M059J (cell line): ENCODE measurements around the gene LRIG1. TPM values are rescaled to one million over a fixed set of nuclear protein-coding genes. Genes with fewer than 3 reads are reported as not detected.

Source experiments
- DNase-seq: peaks from one replicate; pipeline ENCODE4 v3.0.0-alpha.2; 2012; ENCODE audit warnings: low read depth
- total RNA-seq: library from RNA; depleted of rRNA; stranded (reverse); fragments of >200 nt; shearing (Covaris generic); gene quantifications from 2 replicates; pipeline ENCODE4 v1.2.3, GENCODE V29; 2014

Gene LRIG1
- total RNA-seq, 1 experiment from 2014 or later = 10.0 TPM

DNA sequence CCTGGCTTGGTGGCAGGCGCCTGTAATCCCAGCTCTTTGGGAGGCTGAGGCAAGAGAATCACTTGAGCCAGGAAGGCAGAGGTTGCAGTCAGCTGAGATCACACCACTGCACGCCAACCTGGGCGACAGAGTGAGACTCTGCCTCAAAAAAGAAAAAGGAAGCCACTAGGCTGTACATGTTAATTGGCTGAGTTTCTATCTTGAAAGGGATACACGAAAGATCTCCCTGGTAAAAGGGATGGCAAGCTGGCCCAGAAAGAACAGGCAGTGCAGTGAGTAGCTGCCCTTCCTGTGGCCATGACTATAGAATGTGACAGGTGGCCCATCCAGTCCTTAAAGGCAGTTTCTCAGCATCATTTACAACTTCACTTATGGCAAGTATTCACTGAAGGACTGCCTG, 12.3 kb downstream of the LRIG1 start:
- DNase-seq = no peak

DNA sequence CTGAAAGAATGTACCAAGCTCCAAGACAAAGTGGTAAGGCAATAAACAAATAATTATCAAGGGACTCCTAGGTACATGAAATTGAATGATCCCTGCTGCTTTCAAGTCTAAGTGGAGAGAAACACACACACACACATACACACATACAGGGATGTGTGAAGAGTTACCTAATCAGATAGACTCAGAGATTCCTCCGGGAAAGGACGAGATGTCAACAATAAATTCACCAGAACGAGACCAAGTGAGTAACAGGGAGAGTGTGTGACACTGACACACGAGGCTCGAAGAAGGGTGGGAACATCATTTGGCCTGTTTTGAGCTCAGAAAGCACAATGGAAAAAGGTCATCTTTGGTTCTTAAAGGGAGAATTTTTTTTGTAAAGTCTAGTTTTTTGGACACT, 13.4 kb downstream of the LRIG1 start:
- DNase-seq = no peak

DNA sequence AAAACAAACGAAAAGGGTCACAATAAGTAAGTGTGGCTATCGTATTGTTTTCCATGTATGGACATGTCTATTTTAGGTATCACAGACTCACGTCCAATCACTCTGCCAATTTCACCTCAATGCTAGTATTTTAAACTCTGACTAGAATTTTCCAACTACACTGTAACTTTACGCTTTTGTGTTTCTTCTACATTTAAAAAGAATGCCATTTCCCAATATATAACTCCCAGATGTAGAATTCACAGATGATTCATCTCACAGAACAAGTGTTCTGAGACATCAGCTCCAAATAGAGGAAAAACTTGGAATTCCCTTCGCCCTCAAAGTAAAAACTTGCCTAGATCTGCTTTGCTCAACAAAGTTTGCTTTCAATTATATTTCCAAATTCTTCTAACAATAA, 14.2 kb downstream of the LRIG1 start:
- no peak for DNase-seq

GRCh38 chr3:66486202-66486601, 14.6 kb downstream of the LRIG1 start:
- DNase-seq = no peak

- DNase-seq = peak; percentile 37
These were observed 15.4 kb downstream of the LRIG1 start for GRCh38 chr3:66485291-66485968.

- no peak for DNase-seq
These were observed 16.5 kb downstream of the LRIG1 start for GRCh38 chr3:66484106-66484844.

GRCh38 chr3:66483409-66483906, 17.4 kb downstream of the LRIG1 start:
- DNase-seq = no peak

- peak; percentile 15 for DNase-seq
These were observed 17.8 kb downstream of the LRIG1 start for GRCh38 chr3:66483006-66483405.

GRCh38 chr3:66482018-66482404, 18.8 kb downstream of the LRIG1 start:
- DNase-seq = no peak

DNA sequence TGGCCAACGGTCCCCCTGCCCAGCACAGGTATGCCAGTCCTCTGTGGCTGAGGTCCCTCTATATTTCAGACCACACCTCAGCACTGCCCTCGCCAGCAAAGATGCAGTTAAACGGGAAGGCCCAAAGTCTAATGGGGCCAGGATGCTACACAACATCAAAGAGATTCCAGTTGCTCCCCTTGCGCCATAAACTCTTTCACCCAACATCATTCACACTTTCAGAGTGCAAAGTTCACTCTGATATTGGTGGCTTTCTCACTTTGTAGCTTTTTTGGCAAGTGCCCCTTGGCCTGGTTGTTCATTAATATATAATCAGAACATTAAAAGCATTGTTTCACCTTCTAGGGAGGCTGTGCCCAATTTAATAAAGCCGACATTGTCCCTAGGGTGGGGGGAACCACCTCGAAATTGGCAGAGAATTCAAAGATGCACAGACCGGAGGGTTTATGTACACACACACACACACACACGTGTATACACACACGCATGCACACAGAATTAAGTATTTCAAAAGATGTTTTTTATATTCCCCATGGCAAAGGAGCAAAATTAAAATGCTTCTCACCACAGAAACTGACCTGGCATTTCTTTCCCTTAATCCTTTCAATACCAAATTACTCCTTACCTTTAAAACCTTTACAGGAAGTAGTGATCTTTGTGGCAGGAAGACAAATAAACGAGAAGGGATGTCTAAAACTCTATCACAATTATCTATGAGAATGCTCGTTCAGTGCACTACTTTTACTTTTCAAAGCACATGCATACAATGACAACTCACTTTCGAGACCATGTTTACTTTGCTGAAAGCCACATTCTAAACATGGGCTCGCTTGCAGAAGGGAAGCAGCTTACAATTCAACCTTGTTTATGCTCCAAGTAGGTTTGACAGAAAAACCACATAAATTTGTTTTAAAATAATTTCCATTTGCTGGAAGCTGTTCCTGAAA, 19.5 kb downstream of the LRIG1 start:
- peak; percentile 40 for DNase-seq

DNA sequence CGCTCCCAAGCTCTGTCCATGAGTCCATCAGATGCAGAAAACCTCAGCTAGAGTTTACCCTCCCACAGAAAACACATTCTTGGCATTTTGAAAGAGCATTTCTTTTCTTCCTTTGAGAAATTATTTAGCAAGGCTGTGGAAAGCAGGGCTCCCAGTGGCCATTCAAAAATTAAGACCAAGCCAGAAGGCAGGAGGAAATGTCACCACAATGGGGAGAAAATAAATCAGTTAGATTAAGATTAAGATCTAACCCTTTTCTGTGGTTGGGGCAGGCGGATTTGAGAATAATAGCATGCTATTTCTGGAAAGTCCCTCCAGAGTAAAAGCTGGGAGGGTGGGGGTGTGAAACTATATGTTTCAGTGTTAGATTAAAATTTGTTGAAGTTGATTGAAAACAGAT, 20.2 kb downstream of the LRIG1 start:
- peak; percentile 72 for DNase-seq

DNA sequence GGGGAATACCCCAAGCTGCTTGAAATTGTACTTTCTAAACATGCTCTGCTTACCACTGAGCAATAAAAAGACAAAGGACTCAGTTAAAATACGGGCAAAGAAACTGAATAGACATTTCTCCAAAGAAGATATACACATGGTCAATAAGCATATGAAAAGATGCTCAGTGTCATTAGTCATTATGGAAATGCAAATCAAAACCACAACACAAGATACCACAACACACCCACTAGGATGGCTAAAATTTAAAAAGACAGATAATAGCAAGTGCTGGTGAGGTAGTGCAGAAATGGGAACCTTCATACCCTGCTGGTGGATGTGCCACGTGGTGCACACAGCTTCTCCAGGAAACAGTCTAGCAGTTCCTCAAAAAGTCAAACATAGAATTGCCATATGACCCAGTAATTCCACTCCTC, 21.3 kb downstream of the LRIG1 start:
- DNase-seq = no peak

- DNase-seq = no peak
These were observed 21.9 kb downstream of the LRIG1 start for GRCh38 chr3:66478960-66479359.

- DNase-seq = no peak
These were observed 23.0 kb downstream of the LRIG1 start for GRCh38 chr3:66477856-66478255.

GRCh38 chr3:66476852-66477381, 23.9 kb downstream of the LRIG1 start:
- DNase-seq = no peak

DNA sequence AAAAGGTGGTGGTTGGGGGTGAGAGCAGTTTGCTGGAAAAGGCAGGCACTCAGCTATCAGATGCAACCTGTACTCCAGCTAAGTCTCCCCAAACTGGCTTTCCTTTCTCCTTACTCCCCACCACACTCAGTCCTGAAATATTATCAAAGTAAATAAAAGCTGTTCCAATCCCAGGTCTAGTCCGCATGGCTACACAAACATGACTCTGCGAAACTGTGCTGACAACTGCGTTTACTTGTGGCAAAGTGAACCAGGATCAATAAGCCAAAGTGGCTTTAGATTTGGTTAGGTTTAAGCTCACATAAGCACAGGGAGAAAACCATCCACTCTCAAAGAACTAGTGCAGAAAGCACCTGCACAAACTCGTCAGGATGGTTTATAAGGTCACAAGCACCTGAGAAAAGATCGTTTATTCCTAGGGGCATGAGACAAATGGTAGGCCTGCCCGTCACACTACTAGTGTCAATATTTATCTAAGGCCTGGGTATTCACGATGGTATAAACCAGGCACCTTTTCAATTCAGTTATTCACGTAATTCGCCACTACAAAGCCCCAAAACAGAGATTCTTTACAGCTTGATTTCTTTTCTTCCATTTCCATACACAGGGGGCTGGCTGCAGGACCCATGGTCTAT, 25.3 kb downstream of the LRIG1 start:
- DNase-seq = no peak

DNA sequence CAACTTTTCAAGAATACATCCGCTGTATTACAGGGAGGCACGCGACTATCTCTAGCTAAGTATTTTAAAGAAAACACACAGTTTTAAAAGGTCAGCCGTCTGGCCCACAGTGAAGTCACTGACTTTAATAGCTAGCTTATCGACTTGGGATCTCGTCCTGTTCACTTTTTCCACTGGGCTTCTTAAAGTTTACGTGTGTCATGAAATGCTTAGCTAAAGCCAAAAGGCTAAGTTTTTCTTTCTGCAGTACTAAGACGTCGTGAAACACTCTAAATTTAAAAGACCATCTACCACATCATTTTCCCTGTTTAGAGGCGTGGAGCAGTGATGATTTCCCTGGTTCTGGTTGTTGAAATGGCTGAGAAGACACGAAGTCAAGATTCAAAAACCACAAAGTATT, 27.1 kb downstream of the LRIG1 start:
- peak; percentile 37 for DNase-seq

GRCh38 chr3:66473181-66473580, 27.6 kb downstream of the LRIG1 start:
- DNase-seq = no peak

GRCh38 chr3:66472313-66473134, 28.3 kb downstream of the LRIG1 start:
- DNase-seq = peak; percentile 71

DNA sequence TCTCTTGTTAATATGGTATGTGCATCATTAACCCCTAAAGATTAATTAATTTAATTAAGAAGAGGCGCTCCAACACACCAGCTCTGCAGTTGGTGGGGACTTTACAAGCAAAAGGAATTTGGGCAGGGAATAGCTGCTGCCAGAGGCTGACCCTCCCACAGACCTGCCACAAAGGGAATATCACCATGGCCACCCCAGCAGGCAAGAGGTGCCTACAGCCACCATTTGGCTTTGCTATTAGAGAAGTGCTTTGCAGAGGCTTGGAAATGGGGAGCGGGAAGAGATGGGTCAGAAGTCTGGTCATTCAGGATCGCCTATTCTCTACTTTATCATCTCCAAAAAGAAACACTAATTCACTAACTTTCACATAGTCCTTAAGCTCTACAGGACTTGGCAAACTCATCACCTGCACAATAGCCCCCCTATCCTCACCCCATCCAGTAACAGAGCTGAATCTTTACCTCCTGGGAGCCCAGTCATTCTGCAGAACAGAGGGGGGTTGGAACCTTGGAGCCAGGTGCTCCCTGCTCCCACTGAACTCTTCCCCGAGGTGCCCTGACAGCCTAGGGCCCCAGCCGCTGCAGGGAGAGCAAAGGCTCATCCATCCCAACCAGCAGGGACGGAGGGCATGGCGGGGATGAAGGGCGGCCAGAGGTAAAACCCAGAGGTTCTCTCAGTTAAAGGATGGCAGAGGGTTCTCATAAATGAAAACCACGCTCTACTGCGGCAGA, 29.7 kb downstream of the LRIG1 start:
- no peak for DNase-seq
